ENCODE measurements around the gene WDR45B. TPM values are rescaled to one million over a fixed set of nuclear protein-coding genes. Genes with fewer than 3 reads are reported as not detected.

WDR45B gene
- total RNA-seq: 10 to 100 TPM; 68.8 to 90.0 (median 77.2) TPM

GRCh38 chr17:82648165-82648668 lies at the start of gene WDR45B:
TSS of gene WDR45B (minus strand) at chr17:82648444. CDS start at chr17:82648340, 104 bp downstream.
- peak; percentile 85 to 98 (median 97) for DNase-seq
- Histone ChIP-seq H3K9me3 (no peaks in the 10 kb centered on the region), H3K27ac (peak within 1 kb of the TSS; percentile 92 to 100 (median 100)), H3K4me3 (peak within 1 kb of the TSS; percentile 74 to 100 (median 95)), H3K4me1 (peaks cover 0 to 25% (median 10%) of the 10 kb centered on the region in 4 donors), H3K27me3 (no peaks in the 10 kb centered on the region), H3K36me3 (peaks cover 0 to 14% (median 0%) of the 10 kb centered on the region in 3 donors)
- no peak for TF ChIP-seq CTCF (IDR thresholded peaks at IDR 0.05)
- TF ChIP-seq POLR2A (IDR thresholded peaks at IDR 0.05): peak; percentile 96 to 97

GRCh38 chr17:82697808-82698064 lies 49.5 kb upstream of the WDR45B start:
- H3K27me3 ChIP-seq: no peaks in the 10 kb centered on the region
- H3K9me3 ChIP-seq: peaks cover 0 to 9% (median 2%) of the 10 kb centered on the region in 4 donors
- TF ChIP-seq CTCF (IDR thresholded peaks at IDR 0.05) (no peak), POLR2A (IDR thresholded peaks at IDR 0.05) (no peak)
- H3K36me3 ChIP-seq: no peaks in the 10 kb centered on the region
- DNase-seq: no peak
- peaks cover 0 to 20% (median 11%) of the 10 kb centered on the region in 4 donors for H3K4me1 ChIP-seq
- H3K4me3 ChIP-seq: peak overlapping the region; percentile 82 to 99 (median 92)
- H3K27ac ChIP-seq: peak overlapping the region in 1 of 4 donors; percentile 74

- no peak for TF ChIP-seq POLR2A (IDR thresholded peaks at IDR 0.05)
- TF ChIP-seq CTCF (IDR thresholded peaks at IDR 0.05): no peak
- no peak overlapping the region for H3K27ac ChIP-seq
- no peak for DNase-seq
- H3K4me3 ChIP-seq: peak overlapping the region; percentile 82 to 99 (median 92)
- H3K9me3 ChIP-seq: peaks cover 0 to 9% (median 2%) of the 10 kb centered on the region in 4 donors
- H3K4me1 ChIP-seq: peaks cover 0 to 15% (median 10%) of the 10 kb centered on the region in 4 donors
- no peaks in the 10 kb centered on the region for H3K36me3 ChIP-seq
- no peaks in the 10 kb centered on the region for H3K27me3 ChIP-seq
Measured at GRCh38 chr17:82696916-82697807, 48.9 kb upstream of the WDR45B start.

GRCh38 chr17:82696259-82696658 lies 48.0 kb upstream of the WDR45B start:
- Histone ChIP-seq H3K27me3 (no peaks in the 10 kb centered on the region), H3K27ac (no peak overlapping the region), H3K36me3 (no peaks in the 10 kb centered on the region), H3K9me3 (peaks cover 0 to 9% (median 2%) of the 10 kb centered on the region in 4 donors), H3K4me3 (no peak overlapping the region), H3K4me1 (peaks cover 0 to 15% (median 6%) of the 10 kb centered on the region in 4 donors)
- TF ChIP-seq POLR2A (IDR thresholded peaks at IDR 0.05): no peak
- no peak for TF ChIP-seq CTCF (IDR thresholded peaks at IDR 0.05)
- no peak for DNase-seq

GRCh38 chr17:82694647-82695046 lies 46.4 kb upstream of the WDR45B start:
- H3K27ac ChIP-seq: no peak overlapping the region
- H3K4me1 ChIP-seq: peaks cover 0 to 15% (median 6%) of the 10 kb centered on the region in 4 donors
- TF ChIP-seq CTCF (IDR thresholded peaks at IDR 0.05) (no peak), POLR2A (IDR thresholded peaks at IDR 0.05) (no peak)
- DNase-seq: no peak
- peaks cover 0 to 9% (median 2%) of the 10 kb centered on the region in 4 donors for H3K9me3 ChIP-seq
- H3K4me3 ChIP-seq: no peak overlapping the region
- H3K36me3 ChIP-seq: no peaks in the 10 kb centered on the region
- no peaks in the 10 kb centered on the region for H3K27me3 ChIP-seq

All from Peyer's patch (tissue), 4 donors.